ENCODE measurements around the gene ARID4A. TPM values are rescaled to one million over a fixed set of nuclear protein-coding genes. Genes with fewer than 3 reads are reported as not detected.

Gene ARID4A
- total and polyA plus RNA-seq, 2 experiments from 2014 or later, result 15.9 to 17.2 TPM

DNA sequence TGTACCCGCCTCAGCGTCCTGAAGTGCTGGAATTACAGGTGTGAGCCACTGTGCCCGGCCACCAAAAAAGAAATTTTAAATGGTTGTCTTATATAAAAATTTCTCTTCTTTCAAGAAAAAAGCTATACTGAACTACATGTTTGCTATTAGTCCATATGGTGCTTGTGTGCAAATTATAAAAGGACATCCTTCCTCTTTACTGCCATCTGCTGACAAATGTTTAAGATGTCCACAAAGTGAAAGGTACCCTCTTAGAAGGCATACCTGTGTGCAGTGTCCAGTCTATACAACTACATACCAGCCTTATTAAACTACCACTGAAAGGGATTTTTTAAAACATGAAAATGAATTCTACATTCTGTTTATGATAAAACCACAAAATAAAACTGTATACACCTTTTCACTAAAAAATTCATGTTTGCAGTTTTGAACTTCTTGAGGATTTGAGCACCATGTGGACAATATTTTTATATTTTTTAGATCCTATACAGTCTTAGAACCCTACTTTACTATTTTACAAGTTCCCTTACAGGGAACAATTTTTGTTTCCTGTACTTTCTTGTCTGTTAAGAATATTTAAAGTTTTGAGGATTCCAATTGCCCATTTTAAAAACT, 64.5 kb downstream of the ARID4A start:
- Histone ChIP-seq H3K79me2 (no peaks in the 10 kb centered on the region), H3K9me2 (replicated peaks; ENCODE audit: insufficient read depth) (no peaks in the 10 kb centered on the region), H3K4me3 (no peak overlapping the region), H3K27me3 (no peaks in the 10 kb centered on the region), H3K4me2 (no peak overlapping the region), H3K4me1 (ENCODE audit: insufficient read depth) (no peaks in the 10 kb centered on the region), H3K36me3 (replicated peaks; ENCODE audit: insufficient read depth, low read depth) (peaks cover 4% of the 10 kb centered on the region), H2AFZ (no peak overlapping the region), H4K20me1 (ENCODE audit: insufficient read depth, poor library complexity, severe bottlenecking) (no peaks in the 10 kb centered on the region), H3K27ac (no peak overlapping the region), H3K9me3 (ENCODE audit: low read depth) (no peaks in the 10 kb centered on the region)
- DNase-seq (ENCODE audit: low spot score), result peak; percentile 37
- no peak for TF ChIP-seq EZH2phosphoT487 (IDR thresholded peaks at IDR 0.05; ENCODE audit: low read depth, severe bottlenecking, unreplicated experiment)
- no peak for TF ChIP-seq EZH2 (IDR thresholded peaks at IDR 0.05; ENCODE audit: borderline replicate concordance)
- TF ChIP-seq, protein P1, sequence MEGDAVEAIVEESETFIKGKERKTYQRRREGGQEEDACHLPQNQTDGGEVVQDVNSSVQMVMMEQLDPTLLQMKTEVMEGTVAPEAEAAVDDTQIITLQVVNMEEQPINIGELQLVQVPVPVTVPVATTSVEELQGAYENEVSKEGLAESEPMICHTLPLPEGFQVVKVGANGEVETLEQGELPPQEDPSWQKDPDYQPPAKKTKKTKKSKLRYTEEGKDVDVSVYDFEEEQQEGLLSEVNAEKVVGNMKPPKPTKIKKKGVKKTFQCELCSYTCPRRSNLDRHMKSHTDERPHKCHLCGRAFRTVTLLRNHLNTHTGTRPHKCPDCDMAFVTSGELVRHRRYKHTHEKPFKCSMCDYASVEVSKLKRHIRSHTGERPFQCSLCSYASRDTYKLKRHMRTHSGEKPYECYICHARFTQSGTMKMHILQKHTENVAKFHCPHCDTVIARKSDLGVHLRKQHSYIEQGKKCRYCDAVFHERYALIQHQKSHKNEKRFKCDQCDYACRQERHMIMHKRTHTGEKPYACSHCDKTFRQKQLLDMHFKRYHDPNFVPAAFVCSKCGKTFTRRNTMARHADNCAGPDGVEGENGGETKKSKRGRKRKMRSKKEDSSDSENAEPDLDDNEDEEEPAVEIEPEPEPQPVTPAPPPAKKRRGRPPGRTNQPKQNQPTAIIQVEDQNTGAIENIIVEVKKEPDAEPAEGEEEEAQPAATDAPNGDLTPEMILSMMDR (IDR thresholded peaks at IDR 0.05; ENCODE audit: poor library complexity), result peak; percentile 45
- WGBS (ENCODE audit: low lambda C conversion rate, missing lambda C conversion rate), result 94% methylated on average over 3 of the region's 3 CpGs

DNA sequence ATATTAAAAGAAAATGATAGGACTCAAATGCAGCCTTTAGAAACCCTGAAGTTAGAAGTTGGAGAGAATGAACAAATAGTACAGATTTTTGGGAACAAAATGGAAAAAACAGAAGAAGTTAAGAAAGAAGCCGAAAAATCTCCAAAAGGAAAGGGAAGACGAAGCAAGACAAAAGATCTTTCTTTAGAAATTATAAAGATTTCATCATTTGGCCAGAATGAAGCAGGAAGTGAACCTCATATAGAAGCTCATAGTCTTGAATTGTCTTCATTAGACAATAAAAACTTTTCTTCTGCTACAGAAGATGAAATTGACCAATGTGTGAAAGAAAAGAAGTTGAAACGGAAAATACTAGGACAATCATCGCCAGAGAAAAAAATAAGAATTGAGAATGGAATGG, 66.0 kb downstream of the ARID4A start:
- H3K27me3 ChIP-seq, result no peaks in the 10 kb centered on the region
- no peak overlapping the region for H3K27ac ChIP-seq
- no peak for DNase-seq (ENCODE audit: low spot score)
- H3K9me3 ChIP-seq (ENCODE audit: low read depth), result no peaks in the 10 kb centered on the region
- H3K9me2 ChIP-seq (replicated peaks; ENCODE audit: insufficient read depth), result no peaks in the 10 kb centered on the region
- no peaks in the 10 kb centered on the region for H3K4me1 ChIP-seq (ENCODE audit: insufficient read depth)
- H3K36me3 ChIP-seq (replicated peaks; ENCODE audit: insufficient read depth, low read depth), result peaks cover 4% of the 10 kb centered on the region
- no peak overlapping the region for H2AFZ ChIP-seq
- no peaks in the 10 kb centered on the region for H3K79me2 ChIP-seq
- TF ChIP-seq, protein P1 (IDR thresholded peaks at IDR 0.05; ENCODE audit: poor library complexity), result no peak
- no peak for TF ChIP-seq EZH2 (IDR thresholded peaks at IDR 0.05; ENCODE audit: borderline replicate concordance)
- TF ChIP-seq EZH2phosphoT487 (IDR thresholded peaks at IDR 0.05; ENCODE audit: low read depth, severe bottlenecking, unreplicated experiment), result no peak
- 98% methylated on average over 4 of the region's 4 CpGs for WGBS (ENCODE audit: low lambda C conversion rate, missing lambda C conversion rate)
- H3K4me3 ChIP-seq, result no peak overlapping the region
- no peaks in the 10 kb centered on the region for H4K20me1 ChIP-seq (ENCODE audit: insufficient read depth, poor library complexity, severe bottlenecking)
- H3K4me2 ChIP-seq, result no peak overlapping the region

DNA sequence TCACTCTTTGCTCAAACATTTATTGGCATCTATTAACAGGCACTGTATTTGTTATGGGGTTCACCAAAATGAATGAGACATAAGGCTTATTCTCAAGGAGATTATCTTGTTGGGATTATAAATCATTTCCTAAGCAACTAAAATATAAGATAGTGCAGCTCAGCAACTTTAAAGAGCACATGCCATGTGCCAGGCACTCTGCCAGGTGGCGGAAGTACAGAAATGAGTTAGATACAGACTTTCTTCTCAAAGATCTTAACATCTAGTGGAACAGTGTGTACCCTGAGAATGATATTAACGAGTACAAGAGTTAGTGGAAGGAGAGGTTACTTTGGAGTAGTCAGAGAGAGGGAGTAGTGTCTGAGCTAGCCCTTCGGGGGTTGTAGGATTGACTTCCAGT, 68.9 kb downstream of the ARID4A start:
- Histone ChIP-seq H3K27me3 (no peaks in the 10 kb centered on the region), H3K9me2 (replicated peaks; ENCODE audit: insufficient read depth) (no peaks in the 10 kb centered on the region), H3K4me1 (ENCODE audit: insufficient read depth) (no peaks in the 10 kb centered on the region), H3K79me2 (no peaks in the 10 kb centered on the region), H2AFZ (no peak overlapping the region), H3K4me2 (no peak overlapping the region), H3K4me3 (no peak overlapping the region), H4K20me1 (ENCODE audit: insufficient read depth, poor library complexity, severe bottlenecking) (no peaks in the 10 kb centered on the region), H3K9me3 (ENCODE audit: low read depth) (no peaks in the 10 kb centered on the region), H3K27ac (no peak overlapping the region), H3K36me3 (replicated peaks; ENCODE audit: insufficient read depth, low read depth) (peaks cover 4% of the 10 kb centered on the region)
- 95% methylated on average over 3 of the region's 3 CpGs for WGBS (ENCODE audit: low lambda C conversion rate, missing lambda C conversion rate)
- peak; percentile 5 for DNase-seq (ENCODE audit: low spot score)
- TF ChIP-seq EZH2 (IDR thresholded peaks at IDR 0.05; ENCODE audit: borderline replicate concordance) (no peak), EZH2phosphoT487 (IDR thresholded peaks at IDR 0.05; ENCODE audit: low read depth, severe bottlenecking, unreplicated experiment) (no peak)
- TF ChIP-seq, protein P1 (IDR thresholded peaks at IDR 0.05; ENCODE audit: poor library complexity), result no peak

All from hepatocyte (in vitro differentiated cells).